ENCODE data around the gene SLC36A3.

Gene SLC36A3

GRCh38 chr5:151296974-151297373 lies 6.6 kb downstream of the SLC36A3 start:
- no peak for TF ChIP-seq EZH2phosphoT487 (IDR thresholded peaks at IDR 0.05; ENCODE audit: borderline replicate concordance, low read length)
- TF ChIP-seq, protein P1, sequence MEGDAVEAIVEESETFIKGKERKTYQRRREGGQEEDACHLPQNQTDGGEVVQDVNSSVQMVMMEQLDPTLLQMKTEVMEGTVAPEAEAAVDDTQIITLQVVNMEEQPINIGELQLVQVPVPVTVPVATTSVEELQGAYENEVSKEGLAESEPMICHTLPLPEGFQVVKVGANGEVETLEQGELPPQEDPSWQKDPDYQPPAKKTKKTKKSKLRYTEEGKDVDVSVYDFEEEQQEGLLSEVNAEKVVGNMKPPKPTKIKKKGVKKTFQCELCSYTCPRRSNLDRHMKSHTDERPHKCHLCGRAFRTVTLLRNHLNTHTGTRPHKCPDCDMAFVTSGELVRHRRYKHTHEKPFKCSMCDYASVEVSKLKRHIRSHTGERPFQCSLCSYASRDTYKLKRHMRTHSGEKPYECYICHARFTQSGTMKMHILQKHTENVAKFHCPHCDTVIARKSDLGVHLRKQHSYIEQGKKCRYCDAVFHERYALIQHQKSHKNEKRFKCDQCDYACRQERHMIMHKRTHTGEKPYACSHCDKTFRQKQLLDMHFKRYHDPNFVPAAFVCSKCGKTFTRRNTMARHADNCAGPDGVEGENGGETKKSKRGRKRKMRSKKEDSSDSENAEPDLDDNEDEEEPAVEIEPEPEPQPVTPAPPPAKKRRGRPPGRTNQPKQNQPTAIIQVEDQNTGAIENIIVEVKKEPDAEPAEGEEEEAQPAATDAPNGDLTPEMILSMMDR (IDR thresholded peaks at IDR 0.05; ENCODE audit: low read depth, low read length, poor library complexity, severe bottlenecking): no peak
- H3F3A ChIP-seq (ENCODE audit: control insufficient read depth, insufficient read depth): no peaks in the 10 kb centered on the region
- H3K27ac ChIP-seq (ENCODE audit: low read depth, low read length): no peak overlapping the region

DNA sequence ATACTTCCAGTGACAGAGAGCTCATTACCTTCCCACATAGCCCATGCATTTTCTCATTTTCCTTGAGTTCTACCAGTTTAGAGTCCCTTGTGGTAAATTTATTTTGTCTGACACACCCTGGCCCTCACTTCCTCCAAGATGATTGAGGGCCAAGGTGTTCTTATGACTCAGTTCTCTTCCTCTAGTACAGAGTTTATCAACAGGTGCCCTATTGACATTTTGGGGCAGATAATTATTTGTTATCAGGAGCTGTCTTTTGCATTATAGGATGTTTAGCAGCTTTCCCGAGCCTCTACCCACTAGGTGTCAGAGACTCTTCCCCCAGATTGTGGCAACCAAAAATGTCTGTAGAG lies 7.1 kb downstream of the SLC36A3 start:
- H3F3A ChIP-seq (ENCODE audit: control insufficient read depth, insufficient read depth): no peaks in the 10 kb centered on the region
- H4K20me1 ChIP-seq (ENCODE audit: control insufficient read depth, insufficient read depth, low read depth, low read length): no peaks in the 10 kb centered on the region
- H3K27ac ChIP-seq (ENCODE audit: low read depth, low read length): no peak overlapping the region
- H3K27me3 ChIP-seq (ENCODE audit: control insufficient read depth, low read length): peaks cover 21% of the 10 kb centered on the region
- H3K4me1 ChIP-seq (ENCODE audit: control insufficient read depth, low read length): no peaks in the 10 kb centered on the region
- no peaks in the 10 kb centered on the region for H3K36me3 ChIP-seq (ENCODE audit: control insufficient read depth, low read length)
- H3K4me3 ChIP-seq (ENCODE audit: low read length): no peak overlapping the region
- H3K9me3 ChIP-seq (ENCODE audit: control insufficient read depth, insufficient read depth, low read length): no peaks in the 10 kb centered on the region
- no peaks in the 10 kb centered on the region for H3K79me2 ChIP-seq (ENCODE audit: control insufficient read depth, low read length)
- TF ChIP-seq, protein P1 (IDR thresholded peaks at IDR 0.05; ENCODE audit: low read depth, low read length, poor library complexity, severe bottlenecking): no peak
- TF ChIP-seq EZH2phosphoT487 (IDR thresholded peaks at IDR 0.05; ENCODE audit: borderline replicate concordance, low read length): no peak
- H3K4me2 ChIP-seq (ENCODE audit: low read length): no peak overlapping the region
- no peaks in the 10 kb centered on the region for H3K9me2 ChIP-seq (replicated peaks; ENCODE audit: control insufficient read depth, low read length)

More at GRCh38 chr5:151296974-151297373, 6.6 kb downstream of the SLC36A3 start:
- H3K4me2 ChIP-seq (ENCODE audit: low read length): no peak overlapping the region
- H3K4me1 ChIP-seq (ENCODE audit: control insufficient read depth, low read length): no peaks in the 10 kb centered on the region
- peaks cover 21% of the 10 kb centered on the region for H3K27me3 ChIP-seq (ENCODE audit: control insufficient read depth, low read length)
- no peaks in the 10 kb centered on the region for H4K20me1 ChIP-seq (ENCODE audit: control insufficient read depth, insufficient read depth, low read depth, low read length)
- no peaks in the 10 kb centered on the region for H3K36me3 ChIP-seq (ENCODE audit: control insufficient read depth, low read length)
- no peaks in the 10 kb centered on the region for H3K9me2 ChIP-seq (replicated peaks; ENCODE audit: control insufficient read depth, low read length)
- no peak overlapping the region for H3K4me3 ChIP-seq (ENCODE audit: low read length)
- H3K79me2 ChIP-seq (ENCODE audit: control insufficient read depth, low read length): no peaks in the 10 kb centered on the region
- H3K9me3 ChIP-seq (ENCODE audit: control insufficient read depth, insufficient read depth, low read length): no peaks in the 10 kb centered on the region

- no peaks in the 10 kb centered on the region for H3K9me2 ChIP-seq (replicated peaks; ENCODE audit: control insufficient read depth, low read length)
- H3K4me1 ChIP-seq (ENCODE audit: control insufficient read depth, low read length): no peaks in the 10 kb centered on the region
- H3K4me3 ChIP-seq (ENCODE audit: low read length): no peak overlapping the region
- no peaks in the 10 kb centered on the region for H3K36me3 ChIP-seq (ENCODE audit: control insufficient read depth, low read length)
- no peak overlapping the region for H3K4me2 ChIP-seq (ENCODE audit: low read length)
- H3K9me3 ChIP-seq (ENCODE audit: control insufficient read depth, insufficient read depth, low read length): no peaks in the 10 kb centered on the region
- H3K27ac ChIP-seq (ENCODE audit: low read depth, low read length): no peak overlapping the region
- peaks cover 21% of the 10 kb centered on the region for H3K27me3 ChIP-seq (ENCODE audit: control insufficient read depth, low read length)
- TF ChIP-seq, protein P1 (IDR thresholded peaks at IDR 0.05; ENCODE audit: low read depth, low read length, poor library complexity, severe bottlenecking): no peak
- no peak for TF ChIP-seq EZH2phosphoT487 (IDR thresholded peaks at IDR 0.05; ENCODE audit: borderline replicate concordance, low read length)
- no peaks in the 10 kb centered on the region for H3K79me2 ChIP-seq (ENCODE audit: control insufficient read depth, low read length)
- H4K20me1 ChIP-seq (ENCODE audit: control insufficient read depth, insufficient read depth, low read depth, low read length): no peaks in the 10 kb centered on the region
- H3F3A ChIP-seq (ENCODE audit: control insufficient read depth, insufficient read depth): no peaks in the 10 kb centered on the region
Observed at GRCh38 chr5:151295791-151296477, 7.6 kb downstream of the SLC36A3 start.
